DOHH2 (cell line): ENCODE measurements around the gene HEATR5A.
A peak's percentile ranks its signal among the peaks of the same experiment; 100 is the strongest.

Experiments
- CTCF ChIP-seq: fragments of 200-600 bp; sonication (generic); IDR thresholded peaks from one replicate; pipeline ENCODE4 v1.5.1; 2014; ENCODE audit warnings: antibody characterized with exemption, mild to moderate bottlenecking, low read depth, low read length; ENCODE audit not compliant: poor library complexity, severe bottlenecking
- EZH2phosphoT487 ChIP-seq: fragments of 200-600 bp; sonication (generic); IDR thresholded peaks from 2 replicates; pipeline ENCODE4 v1.6.1; 2017; ENCODE audit warnings: borderline replicate concordance, mild to moderate bottlenecking, antibody characterized with exemption, low read length, moderate library complexity, mixed read lengths

- TF ChIP-seq CTCF (peak; percentile 52), EZH2phosphoT487 (no peak)
Observed at GRCh38 chr14:31270196-31270772, 150.1 kb downstream of the HEATR5A start.
